Lower leg skin (tissue), 3 donors: Measurements from ENCODE around the gene OGDH.

Source experiments
- CTCF ChIP-seq, 3 donors: fragments of 450-650 bp; IDR thresholded peaks; one replicate each; pipeline ENCODE4 v1.5.1; 2016; ENCODE audit warnings: antibody characterized with exemption in 3 of 3, mild to moderate bottlenecking in 3 of 3, moderate library complexity in 2 of 3
- POLR2A ChIP-seq, 2 donors: fragments of 450-650 bp; IDR thresholded peaks; one replicate each; pipeline ENCODE4 v1.6.1; 2016 to 2017; ENCODE audit warnings: antibody characterized with exemption in 2 of 2, mild to moderate bottlenecking in 1 of 2, moderate library complexity in 1 of 2

- TF ChIP-seq CTCF (IDR thresholded peaks at IDR 0.05) (no peak), POLR2A (IDR thresholded peaks at IDR 0.05) (no peak)
These were observed 28.6 kb downstream of the OGDH start for GRCh38 chr7:44634839-44635591.
